ENCODE data around the gene CASP4.
A peak's percentile ranks its signal among the peaks of the same experiment; 100 is the strongest.
"Not testable (repeated sequence)": the region's sequence is repeated elsewhere in the genome, so short reads cannot be mapped to it uniquely, and the experiment has no call there.

CASP4 gene

DNA sequence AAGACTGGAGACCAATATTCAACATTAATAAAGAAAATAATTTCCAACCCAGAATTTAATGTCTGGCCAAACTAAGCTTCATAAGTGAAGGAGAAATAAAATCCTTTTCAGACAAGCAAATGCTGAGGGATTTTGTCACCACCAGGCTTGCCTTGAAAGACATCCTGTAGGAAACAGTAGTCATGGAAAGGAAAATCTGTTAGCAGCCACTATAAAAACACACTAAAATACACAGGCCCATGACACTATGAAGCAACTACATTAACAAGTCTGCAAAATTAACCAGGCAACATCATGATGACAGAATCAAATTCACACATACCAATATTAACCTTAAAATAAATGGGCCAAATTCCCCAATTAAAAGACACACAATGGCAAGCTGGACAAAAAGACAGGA is 2.4 kb upstream of the CASP4 start:
- DNase-seq: no peak
- TF ChIP-seq POLR2A (IDR thresholded peaks at IDR 0.05; ENCODE audit: low read length) (no peak), GATA1 (IDR thresholded peaks at IDR 0.05; ENCODE audit: low read depth, low read length) (no peak)

DNA sequence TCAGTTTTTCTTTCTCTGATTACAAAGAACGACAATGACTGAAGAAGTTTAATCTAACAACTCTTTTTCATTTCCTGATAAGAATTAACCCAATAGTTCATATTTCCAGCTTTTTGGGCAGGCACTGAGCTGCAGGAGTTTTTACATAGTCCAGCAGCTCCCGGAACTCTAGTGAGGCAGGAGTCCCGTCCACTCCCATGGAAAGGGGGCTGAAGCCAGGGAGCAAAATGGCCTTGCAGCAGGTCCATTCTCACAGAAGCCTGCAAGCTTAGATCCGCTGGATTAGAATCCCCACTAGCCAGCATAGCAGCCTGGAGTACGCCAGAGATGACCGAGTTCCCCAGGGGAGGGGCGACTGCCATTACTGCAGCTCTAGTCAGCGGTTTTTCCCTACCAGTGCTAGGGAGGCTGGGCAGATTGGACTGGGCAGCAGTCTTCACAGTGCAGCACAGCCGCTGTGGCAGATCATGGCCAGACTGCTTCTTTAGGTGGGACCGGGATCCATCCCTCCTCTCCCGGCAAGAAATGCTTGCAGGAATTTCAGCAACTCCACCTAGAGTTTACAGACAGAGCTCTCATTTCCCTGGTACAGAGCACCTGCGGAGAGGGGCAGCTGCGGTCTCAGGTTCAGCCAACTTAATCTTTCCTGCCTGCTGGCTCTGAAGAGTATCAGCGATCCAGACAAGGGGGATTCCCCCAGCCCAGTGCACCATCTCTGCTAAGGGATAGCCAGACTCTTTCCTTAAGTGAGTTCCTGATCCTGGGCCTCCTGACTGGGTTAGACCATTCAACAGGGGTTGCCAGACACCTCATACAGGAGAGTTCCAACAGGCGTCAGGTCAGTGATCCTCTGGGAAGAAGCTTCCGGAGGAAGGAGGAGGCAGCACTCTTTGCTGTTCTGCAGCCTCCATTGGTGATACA is 742 bp upstream of the CASP4 start:
- no peak for DNase-seq
- TF ChIP-seq POLR2A (IDR thresholded peaks at IDR 0.05; ENCODE audit: low read length): no peak
- no peak for TF ChIP-seq GATA1 (IDR thresholded peaks at IDR 0.05; ENCODE audit: low read depth, low read length)

DNA sequence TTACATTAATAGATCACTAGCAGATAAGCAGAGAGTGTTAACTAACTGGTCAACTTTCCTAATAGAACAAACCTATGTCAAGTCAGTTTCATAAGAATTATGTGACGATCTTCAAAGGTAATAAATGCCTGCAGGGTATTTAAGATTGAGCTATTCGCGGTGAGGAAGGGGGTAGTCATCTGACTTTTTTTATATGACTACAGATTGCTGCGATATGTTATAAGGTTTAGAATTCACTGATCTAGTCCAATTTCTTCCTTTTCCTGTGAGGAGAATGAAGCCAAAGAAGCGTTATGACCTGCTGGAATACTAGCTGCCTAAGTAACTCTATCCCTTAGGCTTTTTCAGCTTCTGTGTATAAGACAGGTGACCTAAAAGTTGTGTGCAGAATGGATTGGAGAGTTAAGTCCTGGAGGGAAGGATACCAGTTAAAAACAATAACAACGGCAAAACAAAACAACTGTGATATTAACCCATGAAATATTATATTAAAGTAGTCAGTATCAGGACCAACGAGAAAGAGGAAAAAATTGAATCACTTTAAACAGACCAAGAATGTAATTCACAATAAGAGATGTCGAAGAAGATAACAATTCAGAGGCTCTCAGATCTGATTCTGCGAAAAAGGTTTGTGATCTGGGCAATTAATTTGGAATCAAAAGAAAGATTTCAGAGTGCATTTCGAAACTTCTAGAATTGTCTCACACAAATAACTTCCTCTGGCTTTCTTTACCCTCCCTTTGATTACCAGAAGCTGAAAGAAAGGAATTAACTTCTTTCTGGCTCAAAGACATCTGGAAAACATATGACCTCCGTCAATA is 630 bp downstream of the CASP4 start:
- TF ChIP-seq POLR2A (IDR thresholded peaks at IDR 0.05; ENCODE audit: low read length): no peak
- no peak for TF ChIP-seq GATA1 (IDR thresholded peaks at IDR 0.05; ENCODE audit: low read depth, low read length)

GRCh38 chr11:104965735-104966134 is 2.6 kb downstream of the CASP4 start:
- no peak for DNase-seq
- TF ChIP-seq POLR2A (IDR thresholded peaks at IDR 0.05; ENCODE audit: low read length): no peak
- TF ChIP-seq GATA1 (IDR thresholded peaks at IDR 0.05; ENCODE audit: low read depth, low read length): no peak

More for the DNA sequence above, 630 bp downstream of the CASP4 start:
- no peak for DNase-seq

DNA sequence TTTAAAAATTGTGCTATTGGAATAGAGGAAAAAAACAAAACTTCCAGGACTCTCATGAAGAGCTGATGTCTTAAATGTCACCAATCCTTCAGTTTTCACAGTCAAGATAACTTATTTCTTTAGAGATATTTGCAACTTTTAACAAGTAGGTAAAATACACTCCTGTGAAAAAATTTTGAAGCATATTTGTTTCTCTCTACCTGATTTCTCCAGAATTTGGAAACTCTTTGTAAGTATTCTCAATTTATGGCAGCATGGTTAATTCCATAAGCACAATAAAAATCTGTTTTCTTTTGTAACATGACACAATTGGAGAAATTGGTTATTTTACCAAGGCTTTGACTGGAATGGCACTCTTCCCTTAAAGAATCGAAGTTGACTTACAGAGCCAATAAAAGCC is 4.1 kb downstream of the CASP4 start:
- no peak for DNase-seq
- TF ChIP-seq POLR2A (IDR thresholded peaks at IDR 0.05; ENCODE audit: low read length) (no peak), GATA1 (IDR thresholded peaks at IDR 0.05; ENCODE audit: low read depth, low read length) (no peak)

GRCh38 chr11:104962852-104963251 is 5.5 kb downstream of the CASP4 start:
- DNase-seq: no peak
- no peak for TF ChIP-seq POLR2A (IDR thresholded peaks at IDR 0.05; ENCODE audit: low read length)
- TF ChIP-seq GATA1 (IDR thresholded peaks at IDR 0.05; ENCODE audit: low read depth, low read length): no peak

DNA sequence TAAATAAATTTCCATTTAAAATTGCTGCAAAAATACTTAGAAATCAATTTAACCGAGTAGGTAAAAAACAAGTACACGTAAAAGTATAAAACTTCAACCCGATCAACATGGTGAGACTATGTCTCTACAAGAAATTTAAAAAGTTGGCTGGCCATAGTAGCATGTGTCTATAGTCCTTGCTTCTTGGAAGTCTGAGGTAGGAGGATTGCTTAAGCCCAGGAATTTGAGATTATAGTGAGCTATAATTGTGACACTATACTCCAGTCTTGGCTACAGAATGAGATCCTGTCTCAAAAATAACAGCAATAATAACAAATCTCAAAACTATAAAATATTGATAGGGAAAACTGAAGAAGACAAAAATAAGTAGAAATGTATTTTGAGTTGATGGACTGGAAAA is 11.1 kb downstream of the CASP4 start:
- TF ChIP-seq POLR2A (IDR thresholded peaks at IDR 0.05; ENCODE audit: low read length): no peak
- TF ChIP-seq GATA1 (IDR thresholded peaks at IDR 0.05; ENCODE audit: low read depth, low read length): no peak
- DNase-seq: no peak

DNA sequence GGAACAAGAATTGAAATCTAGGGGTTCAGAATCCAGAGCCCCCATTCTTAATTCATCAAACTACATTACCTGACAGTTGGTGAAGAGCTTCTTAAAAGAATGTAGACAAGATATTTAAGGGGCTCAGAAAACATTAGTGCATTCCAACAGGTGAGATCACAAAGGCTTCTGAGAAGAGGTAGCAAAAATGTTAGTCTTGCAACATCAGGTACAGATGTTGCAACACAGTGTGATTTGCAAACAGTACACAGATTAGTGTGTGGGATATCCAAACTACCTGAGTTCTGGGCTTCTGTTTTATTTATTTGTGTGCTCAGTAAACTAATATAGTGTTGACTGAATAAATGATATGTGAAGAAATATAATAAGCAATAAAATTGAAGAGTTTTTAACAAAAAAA is 11.8 kb downstream of the CASP4 start:
- TF ChIP-seq GATA1 (IDR thresholded peaks at IDR 0.05; ENCODE audit: low read depth, low read length) (no peak), POLR2A (IDR thresholded peaks at IDR 0.05; ENCODE audit: low read length) (no peak)
- no peak for DNase-seq

- TF ChIP-seq GATA1 (IDR thresholded peaks at IDR 0.05; ENCODE audit: low read depth, low read length) (no peak), POLR2A (IDR thresholded peaks at IDR 0.05; ENCODE audit: low read length) (no peak)
- DNase-seq: peak; percentile 11 to 45
These were observed 21.5 kb downstream of the CASP4 start for GRCh38 chr11:104946907-104947306.

GRCh38 chr11:104944076-104944475 is 24.3 kb downstream of the CASP4 start:
- TF ChIP-seq GATA1 (IDR thresholded peaks at IDR 0.05; ENCODE audit: low read depth, low read length): no peak
- no peak for TF ChIP-seq POLR2A (IDR thresholded peaks at IDR 0.05; ENCODE audit: low read length)
- DNase-seq: no peak

- TF ChIP-seq POLR2A (IDR thresholded peaks at IDR 0.05; ENCODE audit: low read length) (no peak), GATA1 (IDR thresholded peaks at IDR 0.05; ENCODE audit: low read depth, low read length) (no peak)
- no peak for DNase-seq
These were observed 24.8 kb downstream of the CASP4 start for GRCh38 chr11:104943561-104943960.

GRCh38 chr11:104934594-104934993 is 33.8 kb downstream of the CASP4 start:
- TF ChIP-seq GATA1 (IDR thresholded peaks at IDR 0.05; ENCODE audit: low read depth, low read length) (no peak), POLR2A (IDR thresholded peaks at IDR 0.05; ENCODE audit: low read length) (no peak)
- DNase-seq: no peak

- DNase-seq: not testable (repeated sequence)
These were observed 34.3 kb downstream of the CASP4 start for GRCh38 chr11:104934073-104934472.

GRCh38 chr11:104928811-104929210 is 39.6 kb downstream of the CASP4 start:
- DNase-seq: no peak
- TF ChIP-seq POLR2A (IDR thresholded peaks at IDR 0.05; ENCODE audit: low read length) (no peak), GATA1 (IDR thresholded peaks at IDR 0.05; ENCODE audit: low read depth, low read length) (no peak)
